ENCODE measurements around the gene PLEKHG4B.

- TF ChIP-seq CTCF (IDR thresholded peaks at IDR 0.05) (no peak), POLR2A (IDR thresholded peaks at IDR 0.05) (no peak)
Observed at GRCh38 chr5:189486-189885, 97.5 kb downstream of the PLEKHG4B start.
